ENCODE results near the gene FAIM2. TPM values are rescaled to one million over a fixed set of nuclear protein-coding genes. Genes with fewer than 3 reads are reported as not detected.

FAIM2 gene
- polyA plus RNA-seq, 1 donor from 2014 or later = 5.3 TPM

DNA sequence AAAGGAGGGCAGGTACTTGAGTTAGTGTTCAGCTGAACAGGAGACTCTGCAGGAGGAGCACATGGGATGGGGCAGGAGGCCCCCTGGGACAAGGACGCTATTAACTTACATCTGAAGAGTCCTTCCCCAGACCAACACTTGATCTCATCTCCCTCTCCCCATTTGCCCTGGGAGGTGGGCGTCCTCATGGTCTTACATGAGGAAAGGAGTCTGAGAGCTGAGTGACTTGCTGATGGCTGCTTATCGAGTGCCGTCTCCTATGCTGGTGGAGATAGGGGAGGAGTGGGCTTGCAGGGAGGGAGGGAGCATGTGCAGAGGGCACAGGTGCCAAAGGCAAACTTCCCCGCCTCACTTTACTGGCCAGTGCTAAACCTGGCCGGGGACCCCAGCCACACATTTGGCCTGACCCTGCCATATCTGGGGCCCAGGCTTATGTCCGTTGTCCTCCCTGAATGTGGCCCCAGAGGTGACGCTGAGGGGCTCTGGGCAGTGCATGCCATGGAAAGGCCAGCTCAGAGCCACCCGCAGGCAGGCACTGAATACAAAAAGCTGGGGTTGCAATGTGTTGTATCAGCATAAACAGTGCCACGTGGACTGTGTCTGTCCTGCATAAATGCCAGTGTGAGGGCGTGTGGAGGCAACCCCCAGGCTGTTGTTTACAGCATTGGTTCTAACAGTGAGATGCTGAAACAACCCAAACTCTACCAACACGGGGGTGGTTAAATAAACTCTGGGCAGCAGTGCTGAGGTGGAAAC is 29.4 kb downstream of the FAIM2 start:
- H3K4me3 ChIP-seq (ENCODE audit: low read length) = no peak overlapping the region
- H3K79me2 ChIP-seq (replicated peaks; ENCODE audit: insufficient read depth, low read length) = no peaks in the 10 kb centered on the region
- no peaks in the 10 kb centered on the region for H4K20me1 ChIP-seq (ENCODE audit: insufficient read depth)
- no peaks in the 10 kb centered on the region for H3F3A ChIP-seq (ENCODE audit: insufficient read depth, low read length, poor library complexity, severe bottlenecking)
- H3K9ac ChIP-seq (ENCODE audit: low read length) = no peak overlapping the region
- TF ChIP-seq SMC3 (conservative IDR thresholded peaks at IDR 0.05; ENCODE audit: poor library complexity) = no peak
- TF ChIP-seq POLR2AphosphoS5 (IDR thresholded peaks at IDR 0.05) = no peak
- no peak for TF ChIP-seq MXI1 (conservative IDR thresholded peaks at IDR 0.05; ENCODE audit: poor library complexity, severe bottlenecking)
- no peak for TF ChIP-seq TAF1 (IDR thresholded peaks at IDR 0.05; ENCODE audit: low read depth)
- TF ChIP-seq EZH2 (IDR thresholded peaks at IDR 0.05; ENCODE audit: borderline replicate concordance, insufficient read depth, low read length, poor library complexity, severe bottlenecking) = no peak
- TF ChIP-seq, protein P1, sequence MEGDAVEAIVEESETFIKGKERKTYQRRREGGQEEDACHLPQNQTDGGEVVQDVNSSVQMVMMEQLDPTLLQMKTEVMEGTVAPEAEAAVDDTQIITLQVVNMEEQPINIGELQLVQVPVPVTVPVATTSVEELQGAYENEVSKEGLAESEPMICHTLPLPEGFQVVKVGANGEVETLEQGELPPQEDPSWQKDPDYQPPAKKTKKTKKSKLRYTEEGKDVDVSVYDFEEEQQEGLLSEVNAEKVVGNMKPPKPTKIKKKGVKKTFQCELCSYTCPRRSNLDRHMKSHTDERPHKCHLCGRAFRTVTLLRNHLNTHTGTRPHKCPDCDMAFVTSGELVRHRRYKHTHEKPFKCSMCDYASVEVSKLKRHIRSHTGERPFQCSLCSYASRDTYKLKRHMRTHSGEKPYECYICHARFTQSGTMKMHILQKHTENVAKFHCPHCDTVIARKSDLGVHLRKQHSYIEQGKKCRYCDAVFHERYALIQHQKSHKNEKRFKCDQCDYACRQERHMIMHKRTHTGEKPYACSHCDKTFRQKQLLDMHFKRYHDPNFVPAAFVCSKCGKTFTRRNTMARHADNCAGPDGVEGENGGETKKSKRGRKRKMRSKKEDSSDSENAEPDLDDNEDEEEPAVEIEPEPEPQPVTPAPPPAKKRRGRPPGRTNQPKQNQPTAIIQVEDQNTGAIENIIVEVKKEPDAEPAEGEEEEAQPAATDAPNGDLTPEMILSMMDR (IDR thresholded peaks at IDR 0.05; ENCODE audit: poor library complexity, severe bottlenecking) = no peak
- TF ChIP-seq EP300 (conservative IDR thresholded peaks at IDR 0.05; ENCODE audit: poor library complexity, severe bottlenecking) = no peak
- H3K9me3 ChIP-seq (ENCODE audit: low read length) = no peaks in the 10 kb centered on the region
- no peaks in the 10 kb centered on the region for H3K27me3 ChIP-seq (ENCODE audit: insufficient read depth, low read depth, low read length)
- no peaks in the 10 kb centered on the region for H3K9me2 ChIP-seq (ENCODE audit: insufficient read depth, low read length)
- no peak overlapping the region for H3K27ac ChIP-seq (ENCODE audit: low read length)
- no peaks in the 10 kb centered on the region for H3K36me3 ChIP-seq (ENCODE audit: insufficient read depth, low read length)
- H2AFZ ChIP-seq (ENCODE audit: low read depth, low read length) = no peak overlapping the region
- H3K4me2 ChIP-seq (ENCODE audit: low read length) = no peak overlapping the region

DNA sequence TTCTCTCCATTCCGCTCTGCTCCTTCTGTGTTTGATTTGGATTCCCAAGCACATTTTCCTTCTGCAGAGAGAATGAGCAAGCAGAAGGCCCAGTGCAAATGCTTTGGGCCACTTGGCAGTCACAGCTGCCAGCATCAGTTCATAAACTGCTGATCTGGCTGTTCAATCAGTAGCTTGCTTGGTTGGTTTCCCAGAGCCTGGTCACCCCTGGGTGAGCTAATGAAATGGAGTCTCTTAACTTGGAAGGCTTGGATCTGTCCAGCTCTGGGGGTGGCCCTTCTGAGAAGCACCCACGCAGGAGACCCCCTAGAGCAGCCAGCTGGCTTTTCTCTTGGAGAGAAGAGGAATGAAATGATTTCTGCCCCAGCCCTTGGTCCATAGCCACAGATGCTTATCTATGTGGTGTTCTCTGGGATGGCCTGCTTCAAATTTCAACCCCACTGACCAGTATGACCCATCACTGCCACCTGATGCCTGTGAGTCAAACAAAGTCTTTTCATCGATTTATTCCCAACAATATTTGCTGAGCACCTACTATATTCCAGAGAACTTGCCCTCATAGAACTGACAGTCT is 30.3 kb downstream of the FAIM2 start:
- no peak overlapping the region for H3K4me2 ChIP-seq (ENCODE audit: low read length)
- no peaks in the 10 kb centered on the region for H3F3A ChIP-seq (ENCODE audit: insufficient read depth, low read length, poor library complexity, severe bottlenecking)
- no peak overlapping the region for H3K27ac ChIP-seq (ENCODE audit: low read length)
- H3K9ac ChIP-seq (ENCODE audit: low read length) = no peak overlapping the region
- no peak overlapping the region for H2AFZ ChIP-seq (ENCODE audit: low read depth, low read length)
- no peaks in the 10 kb centered on the region for H3K79me2 ChIP-seq (replicated peaks; ENCODE audit: insufficient read depth, low read length)
- H3K27me3 ChIP-seq (ENCODE audit: insufficient read depth, low read depth, low read length) = no peaks in the 10 kb centered on the region
- TF ChIP-seq SMC3 (conservative IDR thresholded peaks at IDR 0.05; ENCODE audit: poor library complexity) (no peak), TAF1 (IDR thresholded peaks at IDR 0.05; ENCODE audit: low read depth) (no peak), EZH2 (IDR thresholded peaks at IDR 0.05; ENCODE audit: borderline replicate concordance, insufficient read depth, low read length, poor library complexity, severe bottlenecking) (no peak), POLR2AphosphoS5 (IDR thresholded peaks at IDR 0.05) (no peak), MXI1 (conservative IDR thresholded peaks at IDR 0.05; ENCODE audit: poor library complexity, severe bottlenecking) (no peak), EP300 (conservative IDR thresholded peaks at IDR 0.05; ENCODE audit: poor library complexity, severe bottlenecking) (no peak), RAD21 (conservative IDR thresholded peaks at IDR 0.05) (no peak)
- TF ChIP-seq, protein P2, sequence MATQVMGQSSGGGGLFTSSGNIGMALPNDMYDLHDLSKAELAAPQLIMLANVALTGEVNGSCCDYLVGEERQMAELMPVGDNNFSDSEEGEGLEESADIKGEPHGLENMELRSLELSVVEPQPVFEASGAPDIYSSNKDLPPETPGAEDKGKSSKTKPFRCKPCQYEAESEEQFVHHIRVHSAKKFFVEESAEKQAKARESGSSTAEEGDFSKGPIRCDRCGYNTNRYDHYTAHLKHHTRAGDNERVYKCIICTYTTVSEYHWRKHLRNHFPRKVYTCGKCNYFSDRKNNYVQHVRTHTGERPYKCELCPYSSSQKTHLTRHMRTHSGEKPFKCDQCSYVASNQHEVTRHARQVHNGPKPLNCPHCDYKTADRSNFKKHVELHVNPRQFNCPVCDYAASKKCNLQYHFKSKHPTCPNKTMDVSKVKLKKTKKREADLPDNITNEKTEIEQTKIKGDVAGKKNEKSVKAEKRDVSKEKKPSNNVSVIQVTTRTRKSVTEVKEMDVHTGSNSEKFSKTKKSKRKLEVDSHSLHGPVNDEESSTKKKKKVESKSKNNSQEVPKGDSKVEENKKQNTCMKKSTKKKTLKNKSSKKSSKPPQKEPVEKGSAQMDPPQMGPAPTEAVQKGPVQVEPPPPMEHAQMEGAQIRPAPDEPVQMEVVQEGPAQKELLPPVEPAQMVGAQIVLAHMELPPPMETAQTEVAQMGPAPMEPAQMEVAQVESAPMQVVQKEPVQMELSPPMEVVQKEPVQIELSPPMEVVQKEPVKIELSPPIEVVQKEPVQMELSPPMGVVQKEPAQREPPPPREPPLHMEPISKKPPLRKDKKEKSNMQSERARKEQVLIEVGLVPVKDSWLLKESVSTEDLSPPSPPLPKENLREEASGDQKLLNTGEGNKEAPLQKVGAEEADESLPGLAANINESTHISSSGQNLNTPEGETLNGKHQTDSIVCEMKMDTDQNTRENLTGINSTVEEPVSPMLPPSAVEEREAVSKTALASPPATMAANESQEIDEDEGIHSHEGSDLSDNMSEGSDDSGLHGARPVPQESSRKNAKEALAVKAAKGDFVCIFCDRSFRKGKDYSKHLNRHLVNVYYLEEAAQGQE (IDR thresholded peaks at IDR 0.05; ENCODE audit: borderline replicate concordance) = no peak
- TF ChIP-seq, protein P1 (IDR thresholded peaks at IDR 0.05; ENCODE audit: poor library complexity, severe bottlenecking) = no peak
- no peak overlapping the region for H3K4me3 ChIP-seq (ENCODE audit: low read length)
- no peaks in the 10 kb centered on the region for H3K36me3 ChIP-seq (ENCODE audit: insufficient read depth, low read length)
- H3K9me2 ChIP-seq (ENCODE audit: insufficient read depth, low read length) = no peaks in the 10 kb centered on the region
- no peaks in the 10 kb centered on the region for H4K20me1 ChIP-seq (ENCODE audit: insufficient read depth)
- no peaks in the 10 kb centered on the region for H3K9me3 ChIP-seq (ENCODE audit: low read length)

Data from neural cell (in vitro differentiated cells).